ENCODE results near the gene UBL3. TPM values are rescaled to one million over a fixed set of nuclear protein-coding genes. Genes with fewer than 3 reads are reported as not detected.
A peak's percentile ranks its signal among the peaks of the same experiment; 100 is the strongest.

The UBL3 gene
- total RNA-seq, 1 experiment from 2014 or later = 12.1 TPM

- DNase-seq (ENCODE audit: low read depth) = no peak
These were observed 40.2 kb downstream of the UBL3 start for GRCh38 chr13:29810145-29810742.

- DNase-seq (ENCODE audit: low read depth) = no peak
These were observed 42.2 kb downstream of the UBL3 start for GRCh38 chr13:29808264-29808663.

GRCh38 chr13:29805994-29806979 lies 44.1 kb downstream of the UBL3 start:
- DNase-seq (ENCODE audit: low read depth) = no peak

- no peak for DNase-seq (ENCODE audit: low read depth)
These were observed 47.2 kb downstream of the UBL3 start for GRCh38 chr13:29803221-29803620.

GRCh38 chr13:29802621-29803020 lies 47.8 kb downstream of the UBL3 start:
- no peak for DNase-seq (ENCODE audit: low read depth)

- no peak for DNase-seq (ENCODE audit: low read depth)
These were observed 48.6 kb downstream of the UBL3 start for GRCh38 chr13:29801737-29802305.

- no peak for DNase-seq (ENCODE audit: low read depth)
These were observed 49.3 kb downstream of the UBL3 start for GRCh38 chr13:29801102-29801501.

GRCh38 chr13:29800687-29801086 lies 49.7 kb downstream of the UBL3 start:
- DNase-seq (ENCODE audit: low read depth) = no peak

GRCh38 chr13:29799041-29799440 lies 51.4 kb downstream of the UBL3 start:
- DNase-seq (ENCODE audit: low read depth) = peak; percentile 4

- no peak for DNase-seq (ENCODE audit: low read depth)
These were observed 58.2 kb downstream of the UBL3 start for GRCh38 chr13:29791997-29792780.

GRCh38 chr13:29791508-29791907 lies 58.9 kb downstream of the UBL3 start:
- DNase-seq (ENCODE audit: low read depth) = no peak

GRCh38 chr13:29786698-29787097 lies 63.7 kb downstream of the UBL3 start:
- no peak for DNase-seq (ENCODE audit: low read depth)

- DNase-seq (ENCODE audit: low read depth) = no peak
These were observed 64.4 kb downstream of the UBL3 start for GRCh38 chr13:29785978-29786377.

GRCh38 chr13:29782798-29783197 lies 67.6 kb downstream of the UBL3 start:
- DNase-seq (ENCODE audit: low read depth) = no peak

- DNase-seq (ENCODE audit: low read depth) = no peak
These were observed 75.6 kb downstream of the UBL3 start for GRCh38 chr13:29774830-29775229.

- DNase-seq (ENCODE audit: low read depth) = no peak
These were observed 79.2 kb downstream of the UBL3 start for GRCh38 chr13:29771247-29771646.

GRCh38 chr13:29767006-29767405 lies 83.4 kb downstream of the UBL3 start:
- no peak for DNase-seq (ENCODE audit: low read depth)

- no peak for DNase-seq (ENCODE audit: low read depth)
These were observed 86.8 kb downstream of the UBL3 start for GRCh38 chr13:29763436-29764180.

- no peak for DNase-seq (ENCODE audit: low read depth)
These were observed 88.6 kb downstream of the UBL3 start for GRCh38 chr13:29761815-29762214.

GRCh38 chr13:29761160-29761559 lies 89.3 kb downstream of the UBL3 start:
- DNase-seq (ENCODE audit: low read depth) = no peak

- DNase-seq (ENCODE audit: low read depth) = no peak
These were observed 89.9 kb downstream of the UBL3 start for GRCh38 chr13:29760544-29760943.

Data from Daoy (cell line).